Astrocyte of the cerebellum (primary cell): ENCODE data around the gene DISC1.

Source experiments
- DNase-seq: peaks from one replicate; pipeline ENCODE4 v3.0.0-alpha.2; 2011; ENCODE audit warnings: low read depth
- H3K4me3 ChIP-seq: 2 replicates; pipeline ENCODE4 v1.5.1; 2011; ENCODE audit warnings: mild to moderate bottlenecking, low read depth, low read length, moderate library complexity
- CTCF ChIP-seq: IDR thresholded peaks from 2 replicates; pipeline ENCODE4 v1.5.1; 2012; ENCODE audit warnings: low read length, low read depth, moderate library complexity, mild to moderate bottlenecking; ENCODE audit errors: missing control alignments
- in situ Hi-C: cut with HindIII; loops from 2 replicates; pipeline ENCODE4 v1.10.0; 2017; ENCODE audit warnings: low sequenced_read_pairs

The DISC1 gene

GRCh38 chr1:231678011-231678432 is 51.4 kb downstream of the DISC1 start:
- no peak for TF ChIP-seq CTCF
- no peak overlapping the region for H3K4me3 ChIP-seq
- no peak for DNase-seq
- in situ Hi-C loops = no loop called here

GRCh38 chr1:231679109-231679508 is 52.5 kb downstream of the DISC1 start:
- TF ChIP-seq CTCF = no peak
- H3K4me3 ChIP-seq = no peak overlapping the region
- in situ Hi-C loops = no loop called here
- DNase-seq = no peak

- TF ChIP-seq CTCF = no peak
- in situ Hi-C loops = no loop called here
- H3K4me3 ChIP-seq = no peak overlapping the region
Observed at GRCh38 chr1:231681006-231681405, 54.4 kb downstream of the DISC1 start.

GRCh38 chr1:231682779-231683178 is 56.2 kb downstream of the DISC1 start:
- in situ Hi-C loops = no loop called here
- no peak overlapping the region for H3K4me3 ChIP-seq
- no peak for TF ChIP-seq CTCF
- DNase-seq = no peak

More at GRCh38 chr1:231681006-231681405, 54.4 kb downstream of the DISC1 start:
- no peak for DNase-seq

- in situ Hi-C loops = no loop called here
- TF ChIP-seq CTCF = no peak
- DNase-seq = no peak
- H3K4me3 ChIP-seq = no peak overlapping the region
Observed at GRCh38 chr1:231683439-231684165, 57.0 kb downstream of the DISC1 start.

- H3K4me3 ChIP-seq = no peak overlapping the region
- in situ Hi-C loops = no loop called here
- no peak for DNase-seq
Observed at GRCh38 chr1:231684356-231685244, 58.0 kb downstream of the DISC1 start.

More at GRCh38 chr1:231684356-231685244, 58.0 kb downstream of the DISC1 start:
- no peak for TF ChIP-seq CTCF
